Esophagus squamous epithelium (tissue), 4 donors: Measurements from ENCODE around the gene HIRIP3.
A peak's percentile ranks its signal among the peaks of the same experiment; 100 is the strongest.

ENCODE experiments used
- CTCF ChIP-seq, 6 experiments: fragments of 450-650 bp in 4 of 6; fragments of 200-600 bp in 2 of 6; sonication (generic) in 2 of 6; IDR thresholded peaks; one replicate each; pipeline ENCODE4 v1.5.1; 2016 to 2019; ENCODE audit warnings: antibody characterized with exemption in 6 of 6, mild to moderate bottlenecking in 4 of 6, moderate library complexity in 4 of 6
- POLR2A ChIP-seq, 4 donors: fragments of 450-650 bp; IDR thresholded peaks; one replicate each; pipeline ENCODE4 v1.6.1; 2017; ENCODE audit warnings: antibody characterized with exemption in 4 of 4, mild to moderate bottlenecking in 4 of 4, moderate library complexity in 3 of 4

- peak in 1 of 6 experiments; percentile 32 for TF ChIP-seq CTCF (IDR thresholded peaks at IDR 0.05)
- peak in 3 of 4 donors; percentile 13 to 78 (median 49) for TF ChIP-seq POLR2A (IDR thresholded peaks at IDR 0.05)
Observed at GRCh38 chr16:29973384-29974246, 21.8 kb downstream of the HIRIP3 start, which contains the start of gene TAOK2.
